Urinary bladder (tissue), 4 donors: ENCODE measurements around the gene MST1R. TPM values are rescaled to one million over a fixed set of nuclear protein-coding genes. Genes with fewer than 3 reads are reported as not detected.
A peak's percentile ranks its signal among the peaks of the same experiment; 100 is the strongest.
"Not testable (repeated sequence)": the region's sequence is repeated elsewhere in the genome, so short reads cannot be mapped to it uniquely, and the experiment has no call there.

Experiments used
- DNase-seq: peaks from one replicate; pipeline ENCODE4 v3.0.0-alpha.2; 2015; ENCODE audit errors: extremely low spot score
- H3K27ac ChIP-seq: one replicate; pipeline ENCODE4 v1.5.1; 2013; ENCODE audit warnings: low read depth, mild to moderate bottlenecking, moderate library complexity
- H3K36me3 ChIP-seq: one replicate; pipeline ENCODE4 v1.6.1; 2013; ENCODE audit warnings: mild to moderate bottlenecking, moderate library complexity; ENCODE audit not compliant: insufficient read depth
- H3K4me1 ChIP-seq: one replicate; pipeline ENCODE4 v1.6.1; 2013; ENCODE audit warnings: mild to moderate bottlenecking, moderate library complexity; ENCODE audit not compliant: insufficient read depth
- H3K4me3 ChIP-seq: one replicate; pipeline ENCODE4 v1.5.1; 2013; ENCODE audit warnings: low read depth, low read length
- WGBS: extraction: QIAGEN DNeasy Blood & Tissue Kit; methylation state at CpG from one replicate; pipeline ENCODE4 v1.1.7; 2013; 5-methylcytosine and 5-hydroxymethylcytosine counted together
- polyA plus RNA-seq: library from polyadenylated mRNA; stranded (reverse); fragments of 200-250 nt; gene quantifications from one replicate; pipeline ENCODE4 v1.2.3, GENCODE V29; 2013
- total RNA-seq: library from RNA; depleted of rRNA; stranded (reverse); fragments of >200 nt; gene quantifications from one replicate; pipeline ENCODE4 v1.2.3, GENCODE V29; 2014
- donor health status: healthy with polysubstance abuse.
- donor health status: healthy.

The MST1R gene
- total and polyA plus RNA-seq, 2 donors = 1.7 to 6.8 TPM

DNA sequence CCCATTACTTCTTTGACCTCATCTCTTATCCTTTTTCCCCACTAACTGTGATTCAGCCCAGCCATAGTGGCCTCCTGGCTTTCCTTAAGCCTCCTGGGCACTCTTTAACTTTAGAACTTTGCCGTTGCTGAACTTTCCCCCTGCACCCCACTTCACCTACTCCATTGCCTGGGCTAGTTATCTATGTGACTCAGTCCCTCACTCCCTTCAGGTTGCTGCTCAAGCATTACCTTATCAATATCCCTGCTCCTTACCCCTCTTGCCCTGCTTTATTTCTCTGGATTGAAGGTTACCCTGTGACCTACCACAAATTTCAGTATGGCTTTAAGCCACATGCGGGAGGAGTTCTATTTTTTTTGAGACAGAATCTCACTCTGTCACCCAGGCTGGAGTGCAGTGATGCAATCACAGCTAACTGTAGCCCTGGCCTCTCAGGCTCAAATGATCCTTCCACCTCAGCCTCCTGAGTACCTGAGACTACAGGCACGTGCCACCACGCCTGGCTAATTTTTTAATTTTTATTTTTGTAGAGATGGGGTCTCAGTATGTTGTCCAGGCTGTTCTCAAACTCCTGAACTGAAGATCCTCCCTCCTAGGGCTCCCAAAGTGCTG is 22.6 kb upstream of the MST1R start:
- H3K4me3 ChIP-seq = no peak overlapping the region
- 90% methylated on average over 4 of the region's 4 CpGs for WGBS
- H3K27ac ChIP-seq = no peak overlapping the region
- H3K4me1 ChIP-seq = no peaks in the 10 kb centered on the region
- DNase-seq = no peak
- no peaks in the 10 kb centered on the region for H3K36me3 ChIP-seq

GRCh38 chr3:49925485-49925884 is 21.8 kb upstream of the MST1R start:
- no peak for DNase-seq
- no peaks in the 10 kb centered on the region for H3K4me1 ChIP-seq
- 97% methylated on average over 2 of the region's 2 CpGs for WGBS
- H3K27ac ChIP-seq = no peak overlapping the region
- H3K4me3 ChIP-seq = no peak overlapping the region
- no peaks in the 10 kb centered on the region for H3K36me3 ChIP-seq

DNA sequence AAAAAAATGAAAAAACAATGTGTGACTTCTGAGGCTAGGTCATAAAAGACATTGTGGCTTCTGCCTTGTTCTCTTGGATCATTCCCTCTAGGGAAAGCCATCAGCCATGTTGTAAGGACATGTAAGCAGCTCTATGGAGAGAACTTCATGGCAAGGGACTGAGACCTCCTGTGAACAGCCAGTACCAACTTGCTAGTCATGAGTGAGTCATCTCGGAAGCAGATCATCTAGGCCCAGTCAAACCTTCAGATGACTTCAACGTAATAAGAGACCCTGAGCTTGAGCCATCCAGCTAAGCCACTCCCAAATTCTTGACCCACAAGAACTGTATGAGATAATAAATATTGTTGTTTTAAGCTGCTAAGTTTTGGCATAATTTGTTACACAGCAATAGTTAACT is 21.0 kb upstream of the MST1R start:
- 80% methylated on average over 2 of the region's 2 CpGs for WGBS
- DNase-seq = no peak
- Histone ChIP-seq H3K4me1 (no peaks in the 10 kb centered on the region), H3K4me3 (no peak overlapping the region), H3K27ac (no peak overlapping the region), H3K36me3 (no peaks in the 10 kb centered on the region)

- not testable (repeated sequence) for H3K27ac ChIP-seq, H3K4me3 ChIP-seq, DNase-seq, H3K36me3 ChIP-seq, H3K4me1 ChIP-seq
- WGBS = 94% methylated on average over 19 of the region's 19 CpGs
Observed at GRCh38 chr3:49917806-49918590, 14.3 kb upstream of the MST1R start.

- no peaks in the 10 kb centered on the region for H3K36me3 ChIP-seq
- no peak overlapping the region for H3K4me3 ChIP-seq
- H3K27ac ChIP-seq = no peak overlapping the region
- no peak for DNase-seq
- 94% methylated on average over 5 of the region's 5 CpGs for WGBS
- H3K4me1 ChIP-seq = no peaks in the 10 kb centered on the region
Observed at GRCh38 chr3:49916686-49917085, 13.0 kb upstream of the MST1R start.

GRCh38 chr3:49914906-49915305 is 11.2 kb upstream of the MST1R start:
- DNase-seq = no peak
- Histone ChIP-seq H3K4me3 (no peak overlapping the region), H3K27ac (no peak overlapping the region), H3K36me3 (no peaks in the 10 kb centered on the region), H3K4me1 (no peaks in the 10 kb centered on the region)
- WGBS = 82% methylated on average over 2 of the region's 2 CpGs

DNA sequence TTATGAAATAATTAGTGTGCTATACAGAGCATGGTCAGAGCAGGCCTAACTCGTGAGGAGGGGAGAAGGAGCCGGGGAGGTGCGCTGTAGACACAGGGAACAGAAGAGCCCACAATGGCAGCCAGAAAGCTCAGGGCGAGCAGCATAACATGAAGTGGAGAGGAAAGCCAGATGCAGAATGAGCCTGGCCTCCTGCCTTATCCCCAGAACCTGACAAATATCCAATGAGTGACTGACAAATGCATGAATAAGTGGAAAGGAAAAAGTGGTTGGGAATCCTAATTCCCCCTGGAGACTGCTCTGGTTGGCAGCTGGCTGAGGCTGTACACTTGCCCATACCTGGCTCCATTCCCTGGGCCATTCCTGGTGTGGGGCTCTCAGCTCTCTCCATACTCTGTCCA is 9.2 kb upstream of the MST1R start:
- Histone ChIP-seq H3K4me3 (no peak overlapping the region), H3K27ac (no peak overlapping the region), H3K36me3 (no peaks in the 10 kb centered on the region), H3K4me1 (no peaks in the 10 kb centered on the region)
- 89% methylated on average over 4 of the region's 4 CpGs for WGBS
- DNase-seq = no peak

DNA sequence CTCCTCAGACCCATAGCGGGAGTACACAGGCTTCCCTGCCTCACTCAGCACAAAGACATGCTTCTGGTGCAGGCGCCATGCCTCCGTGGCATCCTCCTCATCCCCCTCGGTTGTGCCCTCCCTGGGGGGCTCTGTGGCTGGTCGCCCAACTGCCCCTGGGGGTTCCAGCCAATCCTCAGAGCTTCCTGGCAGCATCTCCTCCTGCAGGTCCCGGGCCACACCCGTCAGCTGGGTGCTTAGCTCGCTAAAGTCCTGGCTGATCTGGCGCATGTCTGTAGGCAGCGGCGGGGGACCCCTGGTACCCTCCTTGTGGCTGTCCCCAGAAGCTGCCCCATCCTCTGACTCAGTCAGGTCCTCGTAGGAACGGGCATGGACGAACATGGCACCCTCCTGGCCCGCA is 7.9 kb upstream of the MST1R start:
- WGBS = 92% methylated on average over 15 of the region's 15 CpGs
- Histone ChIP-seq H3K36me3 (no peaks in the 10 kb centered on the region), H3K4me3 (no peak overlapping the region), H3K27ac (no peak overlapping the region), H3K4me1 (no peaks in the 10 kb centered on the region)
- no peak for DNase-seq

DNA sequence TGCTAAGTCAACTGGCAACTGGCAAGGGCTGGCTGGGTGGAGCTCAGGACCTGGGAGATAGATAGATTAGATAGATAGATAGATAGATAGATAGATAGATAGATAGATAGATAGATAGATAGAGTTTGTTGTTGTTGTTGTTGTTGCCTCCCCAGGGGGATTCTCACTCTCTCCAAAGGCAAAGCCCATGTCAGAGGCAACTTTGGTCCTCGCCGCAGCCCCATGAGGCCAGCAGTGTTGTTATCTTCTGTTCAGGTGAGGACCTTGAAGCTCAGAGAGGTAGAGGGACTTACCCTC is 7.4 kb upstream of the MST1R start:
- Histone ChIP-seq H3K27ac (no peak overlapping the region), H3K4me1 (no peaks in the 10 kb centered on the region), H3K4me3 (no peak overlapping the region), H3K36me3 (no peaks in the 10 kb centered on the region)
- 99% methylated on average over 2 of the region's 2 CpGs for WGBS
- no peak for DNase-seq

DNA sequence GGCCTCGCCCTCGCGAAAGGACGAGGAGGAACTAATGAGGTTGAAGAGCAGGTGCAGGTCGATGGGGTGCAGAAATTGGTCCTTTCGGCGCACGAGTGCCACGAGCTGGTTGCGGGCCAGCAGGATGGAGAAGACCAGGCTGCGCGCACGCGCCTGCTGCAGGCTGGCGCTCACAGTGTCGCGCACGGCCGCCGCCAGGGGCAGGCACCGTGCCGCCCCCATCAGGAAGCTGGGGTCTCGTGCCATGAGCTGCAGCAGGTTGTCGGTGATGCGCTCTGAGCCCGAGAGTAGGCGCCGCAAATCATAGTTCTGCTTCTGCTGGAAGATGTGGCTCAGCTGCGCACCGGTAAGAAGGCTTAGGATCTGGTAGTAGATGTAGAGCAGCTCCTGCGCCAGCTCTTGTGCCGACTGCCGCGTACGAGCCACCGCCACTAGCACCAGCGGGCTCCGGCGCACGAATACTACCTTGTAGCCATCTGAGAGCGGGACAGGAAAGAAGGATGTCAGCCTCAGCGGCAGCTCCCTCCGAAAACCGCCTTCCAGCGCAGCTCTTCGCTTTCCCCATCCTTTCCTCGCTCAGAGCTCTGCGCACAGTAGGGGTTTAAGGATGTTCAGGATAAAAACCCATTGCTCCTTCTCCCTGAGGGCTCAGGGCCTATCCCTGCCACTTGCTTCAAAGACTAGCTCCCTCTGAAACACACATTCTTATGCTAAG is 6.9 kb upstream of the MST1R start:
- H3K27ac ChIP-seq = no peak overlapping the region
- DNase-seq = no peak
- no peaks in the 10 kb centered on the region for H3K36me3 ChIP-seq
- H3K4me1 ChIP-seq = no peaks in the 10 kb centered on the region
- 74% methylated on average over 48 of the region's 48 CpGs for WGBS
- no peak overlapping the region for H3K4me3 ChIP-seq

DNA sequence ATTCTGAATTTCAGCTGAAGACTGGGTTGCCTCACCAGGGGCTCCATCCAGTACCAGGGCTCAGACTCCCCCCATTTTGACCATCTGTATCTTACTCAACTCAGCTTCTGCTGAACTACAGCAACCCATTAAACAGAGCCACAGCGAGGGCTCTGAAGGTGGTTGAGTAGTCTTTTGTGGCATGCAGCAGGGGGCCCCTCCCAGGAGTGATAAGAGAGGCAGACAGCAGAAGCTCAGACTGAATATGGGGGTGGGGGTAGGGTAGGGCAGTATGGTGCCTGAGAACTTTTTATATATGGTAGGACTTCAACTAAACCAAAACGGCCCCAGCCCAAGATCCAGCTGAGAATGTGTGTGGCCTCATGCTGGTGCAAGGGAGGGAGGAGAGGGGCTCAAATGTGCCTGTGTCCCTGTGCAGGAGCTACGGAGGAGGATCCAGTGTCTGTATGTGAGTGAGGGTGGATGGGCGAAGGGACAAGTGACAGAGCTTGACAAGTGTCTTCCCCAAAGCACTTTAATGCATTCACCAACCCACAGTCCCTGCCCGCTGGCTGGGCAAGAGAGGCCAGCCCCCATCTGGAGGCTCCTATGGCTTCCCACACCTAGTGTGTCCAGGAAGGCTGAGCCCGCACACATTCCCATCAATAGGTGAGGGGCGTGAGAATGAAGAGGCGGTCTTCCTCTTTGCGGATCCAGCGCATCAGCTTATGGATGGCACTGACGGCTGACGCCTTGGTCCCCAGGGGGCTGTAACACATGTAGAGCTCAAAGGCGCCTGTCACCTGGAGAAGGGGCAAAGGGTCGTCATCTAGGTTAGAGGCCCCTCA is 4.9 kb upstream of the MST1R start:
- Histone ChIP-seq H3K36me3 (no peaks in the 10 kb centered on the region), H3K4me3 (no peak overlapping the region), H3K4me1 (no peaks in the 10 kb centered on the region), H3K27ac (no peak overlapping the region)
- WGBS = 88% methylated on average over 14 of the region's 14 CpGs
- DNase-seq = no peak

- DNase-seq = peak; percentile 2
- H3K4me3 ChIP-seq = no peak overlapping the region
- H3K4me1 ChIP-seq = no peaks in the 10 kb centered on the region
- H3K27ac ChIP-seq = no peak overlapping the region
- 13% methylated on average over 15 of the region's 15 CpGs for WGBS
- H3K36me3 ChIP-seq = no peaks in the 10 kb centered on the region
Observed at GRCh38 chr3:49906073-49906743, 2.5 kb upstream of the MST1R start.

DNA sequence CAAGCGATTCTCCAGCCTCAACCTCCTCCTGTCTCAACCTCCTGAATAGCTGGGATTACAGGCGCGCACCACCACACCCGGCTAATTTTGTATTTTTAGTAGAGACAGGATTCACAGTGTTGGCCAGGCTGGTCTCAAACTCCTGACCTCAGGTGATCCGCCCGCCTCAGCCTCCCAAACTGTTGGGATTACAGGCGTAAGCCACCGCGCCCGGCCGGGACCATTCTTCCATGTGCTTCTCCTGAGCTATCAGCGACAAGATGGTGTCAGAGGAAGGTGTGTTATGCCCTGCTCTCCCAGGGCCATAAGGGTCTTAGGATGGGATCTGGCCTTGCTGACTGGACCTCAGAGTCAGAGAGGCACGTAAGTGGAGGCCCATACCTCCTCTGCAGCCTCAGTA is 775 bp upstream of the MST1R start:
- not testable (repeated sequence) for H3K36me3 ChIP-seq, H3K4me3 ChIP-seq, DNase-seq, H3K27ac ChIP-seq, H3K4me1 ChIP-seq
- 93% methylated on average over 13 of the region's 13 CpGs for WGBS
